Stomach (tissue), 9 donors: ENCODE results near the gene PDE4B. TPM values are rescaled to one million over a fixed set of nuclear protein-coding genes. Genes with fewer than 3 reads are reported as not detected.

Source experiments
- DNase-seq, 2 donors: peaks; one replicate each; pipeline versions ENCODE4 v3.0.0 to v3.0.0-alpha.2; 2013 to 2019
- H3K27ac ChIP-seq, 5 donors: fragments of 200-600 bp in 4 of 5; sonication (generic) in 4 of 5; one replicate each; pipeline ENCODE4 v1.5.1; 2013 to 2019; ENCODE audit warnings: mild to moderate bottlenecking in 1 of 5, moderate library complexity in 1 of 5
- H3K27me3 ChIP-seq, 3 donors: fragments of 200-600 bp; sonication (generic); one replicate each; pipeline ENCODE4 v1.5.1; 2017 to 2019; ENCODE audit warnings: mixed run types in 1 of 3
- H3K36me3 ChIP-seq, 4 donors: fragments of 200-600 bp; sonication (generic); 1 replicate in 3 of 4; 2 replicates in 1 of 4; pipeline ENCODE4 v1.5.1; 2016 to 2019
- H3K4me1 ChIP-seq, 4 donors: fragments of 200-600 bp; sonication (generic); one replicate each; pipeline ENCODE4 v1.5.1; 2016 to 2019
- H3K4me3 ChIP-seq, 4 donors: fragments of 200-600 bp; sonication (generic) in 3 of 4; one replicate each; pipeline ENCODE4 v1.5.1; 2016 to 2019; ENCODE audit warnings: mild to moderate bottlenecking in 1 of 4
- H3K9me3 ChIP-seq, 4 donors: fragments of 200-600 bp; sonication (generic); one replicate each; pipeline ENCODE4 v1.5.1; 2016 to 2019
- EP300 ChIP-seq: sonication (generic); formaldehyde crosslinking; IDR thresholded peaks from one replicate; pipeline ENCODE4 v1.6.1; 2017; ENCODE audit warnings: antibody characterized with exemption
- POLR2A ChIP-seq, 4 donors: fragments of 450-650 bp; IDR thresholded peaks; one replicate each; pipeline ENCODE4 v1.6.1; 2016; ENCODE audit warnings: antibody characterized with exemption in 4 of 4, control low read depth in 2 of 4, mild to moderate bottlenecking in 1 of 4, moderate library complexity in 1 of 4
- POLR2AphosphoS5 ChIP-seq, 3 donors: sonication (generic); formaldehyde crosslinking; IDR thresholded peaks; one replicate each; pipeline ENCODE4 v1.6.1; 2016; ENCODE audit warnings: antibody characterized with exemption in 3 of 3
- WGBS, 5 donors: extraction: QIAGEN DNeasy Blood & Tissue Kit in 3 of 5; methylation state at CpG; one replicate each; pipeline versions ENCODE4 v1.1.5 to v1.1.7; 2013 to 2018; 5-methylcytosine and 5-hydroxymethylcytosine counted together
- intact Hi-C: fragments of 100-400 bp; cut with DNase I; formaldehyde crosslinking; loops from one replicate; pipeline ENCODE4 v1.15.1; 2023; ENCODE audit warnings: low total_unique reads
- polyA plus RNA-seq, 3 donors: library from polyadenylated mRNA; stranded (reverse); fragments of 200-250 nt; gene quantifications; one replicate each; pipeline ENCODE4 v1.2.3, GENCODE V29; 2013
- total RNA-seq, 5 donors: library from RNA; depleted of rRNA; stranded (reverse); fragments of >200 nt; gene quantifications; one replicate each; pipeline versions ENCODE4 v1.1.0 to v1.2.3, GENCODE V29; 2014 to 2016
- TF ChIP-seq, protein P1 (sequence below), 7 experiments: fragments of 450-650 bp in 4 of 7; fragments of 200-600 bp in 3 of 7; sonication (generic) in 3 of 7; IDR thresholded peaks; one replicate each; pipeline ENCODE4 v1.5.1; 2016 to 2019; ENCODE audit warnings: antibody characterized with exemption in 7 of 7, control low read depth in 2 of 7, mild to moderate bottlenecking in 1 of 7
- donor health status: healthy with polysubstance abuse.
- donor health status: Bipolar disorder and iron deficiency.
- donor health status: healthy.

PDE4B gene
- total and polyA plus RNA-seq, 8 donors, result 0.45 to 34.3 (median 3.2) TPM

DNA sequence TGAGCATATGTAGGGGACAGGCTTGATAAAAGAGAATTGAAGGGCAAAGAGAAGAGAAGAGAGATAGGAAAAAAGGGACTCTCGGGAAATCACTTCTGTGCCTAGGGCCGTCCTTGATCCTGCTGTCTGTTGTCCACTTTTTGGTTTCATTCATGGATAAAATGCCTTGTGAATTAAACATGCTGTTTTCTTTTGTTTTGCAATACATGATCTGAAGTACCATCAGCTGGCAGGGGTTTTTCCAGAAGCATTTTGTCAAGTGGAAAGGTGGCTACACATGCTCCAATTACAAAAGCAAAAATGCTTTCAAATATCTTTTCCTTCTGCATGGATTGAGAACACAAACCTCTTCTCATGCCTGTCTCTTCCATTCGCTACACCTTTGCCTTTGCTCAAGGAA, 361.7 kb downstream of the PDE4B start:
- Histone ChIP-seq H3K27me3 (no peaks in the 10 kb centered on the region), H3K4me3 (no peak overlapping the region), H3K36me3 (no peaks in the 10 kb centered on the region), H3K9me3 (no peaks in the 10 kb centered on the region), H3K27ac (no peak overlapping the region), H3K4me1 (no peaks in the 10 kb centered on the region)
- TF ChIP-seq, protein P1, sequence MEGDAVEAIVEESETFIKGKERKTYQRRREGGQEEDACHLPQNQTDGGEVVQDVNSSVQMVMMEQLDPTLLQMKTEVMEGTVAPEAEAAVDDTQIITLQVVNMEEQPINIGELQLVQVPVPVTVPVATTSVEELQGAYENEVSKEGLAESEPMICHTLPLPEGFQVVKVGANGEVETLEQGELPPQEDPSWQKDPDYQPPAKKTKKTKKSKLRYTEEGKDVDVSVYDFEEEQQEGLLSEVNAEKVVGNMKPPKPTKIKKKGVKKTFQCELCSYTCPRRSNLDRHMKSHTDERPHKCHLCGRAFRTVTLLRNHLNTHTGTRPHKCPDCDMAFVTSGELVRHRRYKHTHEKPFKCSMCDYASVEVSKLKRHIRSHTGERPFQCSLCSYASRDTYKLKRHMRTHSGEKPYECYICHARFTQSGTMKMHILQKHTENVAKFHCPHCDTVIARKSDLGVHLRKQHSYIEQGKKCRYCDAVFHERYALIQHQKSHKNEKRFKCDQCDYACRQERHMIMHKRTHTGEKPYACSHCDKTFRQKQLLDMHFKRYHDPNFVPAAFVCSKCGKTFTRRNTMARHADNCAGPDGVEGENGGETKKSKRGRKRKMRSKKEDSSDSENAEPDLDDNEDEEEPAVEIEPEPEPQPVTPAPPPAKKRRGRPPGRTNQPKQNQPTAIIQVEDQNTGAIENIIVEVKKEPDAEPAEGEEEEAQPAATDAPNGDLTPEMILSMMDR (IDR thresholded peaks at IDR 0.05), result no peak
- no peak for TF ChIP-seq POLR2AphosphoS5 (IDR thresholded peaks at IDR 0.05)
- no peak for TF ChIP-seq POLR2A (IDR thresholded peaks at IDR 0.05)
- no peak for TF ChIP-seq EP300
- intact Hi-C loops, result no loop called here
- no peak for DNase-seq
- WGBS, 5 donors, result 55 to 81% (median 65%) methylated on average over 3 of the region's 3 CpGs

DNA sequence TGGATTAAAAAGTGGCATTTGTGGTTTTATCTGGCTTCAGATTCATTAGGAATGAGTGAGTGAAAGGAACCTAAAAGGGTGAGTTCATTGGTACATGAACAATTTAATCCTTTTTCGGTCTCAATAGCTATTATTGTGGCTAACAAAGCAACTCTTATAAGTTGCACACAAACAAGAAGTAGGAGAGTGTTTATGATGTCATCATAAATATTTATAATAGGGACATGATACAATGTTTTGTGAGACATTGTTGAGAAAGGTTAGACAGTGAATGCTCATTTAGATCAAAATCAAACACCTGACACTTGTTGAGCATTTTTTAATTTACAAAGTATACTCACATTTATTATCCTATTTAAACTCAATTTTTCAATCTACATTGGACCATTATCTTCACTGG, 363.4 kb downstream of the PDE4B start:
- no peak overlapping the region for H3K27ac ChIP-seq
- H3K9me3 ChIP-seq, result no peaks in the 10 kb centered on the region
- intact Hi-C loops, result no loop called here
- no peak for DNase-seq
- TF ChIP-seq EP300 (no peak), POLR2AphosphoS5 (IDR thresholded peaks at IDR 0.05) (no peak), POLR2A (IDR thresholded peaks at IDR 0.05) (no peak)
- TF ChIP-seq, protein P1 (IDR thresholded peaks at IDR 0.05), result no peak
- H3K4me3 ChIP-seq, result no peak overlapping the region
- H3K36me3 ChIP-seq, result no peaks in the 10 kb centered on the region
- H3K4me1 ChIP-seq, result no peaks in the 10 kb centered on the region
- no peaks in the 10 kb centered on the region for H3K27me3 ChIP-seq
- 76 to 94% (median 82%) methylated on average over 1 of the region's 1 CpG for WGBS, 5 donors

DNA sequence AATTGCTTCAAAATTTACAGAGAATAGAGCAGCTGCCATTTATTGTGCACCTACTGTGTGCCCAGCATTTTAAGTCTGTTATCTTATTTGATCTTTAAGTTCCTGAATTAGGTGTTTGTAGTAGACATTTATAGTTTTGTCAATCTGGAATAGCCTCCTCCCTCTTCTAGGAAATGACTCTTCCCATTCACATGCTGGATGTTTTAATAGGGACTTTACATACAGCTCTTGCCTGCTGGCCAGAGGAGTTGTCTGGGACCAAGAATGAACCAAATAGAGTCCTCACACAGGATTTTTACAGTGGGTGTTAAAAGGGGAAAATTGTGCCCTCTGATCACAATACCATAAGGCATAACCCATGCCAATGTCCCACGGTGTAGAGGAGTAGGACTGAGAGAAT, 367.1 kb downstream of the PDE4B start:
- DNase-seq, result no peak
- TF ChIP-seq POLR2AphosphoS5 (IDR thresholded peaks at IDR 0.05), result no peak
- TF ChIP-seq, protein P1 (IDR thresholded peaks at IDR 0.05), result no peak
- no peak for TF ChIP-seq POLR2A (IDR thresholded peaks at IDR 0.05)
- TF ChIP-seq EP300, result no peak
- no peaks in the 10 kb centered on the region for H3K27me3 ChIP-seq
- H3K27ac ChIP-seq, result no peak overlapping the region
- no peaks in the 10 kb centered on the region for H3K36me3 ChIP-seq
- WGBS, 5 donors, result 68 to 83% (median 80%) methylated on average over 1 of the region's 1 CpG
- no peaks in the 10 kb centered on the region for H3K4me1 ChIP-seq
- intact Hi-C loops, result no loop called here
- no peaks in the 10 kb centered on the region for H3K9me3 ChIP-seq
- no peak overlapping the region for H3K4me3 ChIP-seq

DNA sequence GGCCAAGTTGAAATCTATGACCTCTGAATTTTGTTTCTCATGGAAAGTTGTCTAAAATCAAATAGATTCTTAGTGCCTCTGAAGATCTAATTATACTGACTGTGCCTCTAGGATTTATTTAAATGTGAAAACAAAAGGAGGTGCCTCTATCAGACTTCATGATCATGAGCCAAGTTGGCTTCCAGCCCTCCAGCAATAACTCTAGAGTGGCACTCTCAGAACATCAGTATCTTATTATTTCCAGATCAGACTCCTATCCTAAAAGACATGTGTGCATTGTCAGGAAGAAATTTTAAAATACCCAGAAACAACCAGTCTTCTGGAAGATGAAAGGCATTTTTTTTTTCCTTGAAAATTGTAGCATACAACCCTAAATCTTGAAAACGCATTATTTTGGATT, 368.0 kb downstream of the PDE4B start:
- TF ChIP-seq POLR2A (IDR thresholded peaks at IDR 0.05) (no peak), POLR2AphosphoS5 (IDR thresholded peaks at IDR 0.05) (no peak), EP300 (no peak)
- TF ChIP-seq, protein P1 (IDR thresholded peaks at IDR 0.05), result no peak
- WGBS, 5 donors, result 81 to 91% (median 89%) methylated on average over 1 of the region's 1 CpG
- no peaks in the 10 kb centered on the region for H3K9me3 ChIP-seq
- H3K27ac ChIP-seq, result no peak overlapping the region
- H3K27me3 ChIP-seq, result no peaks in the 10 kb centered on the region
- no peak overlapping the region for H3K4me3 ChIP-seq
- intact Hi-C loops, result no loop called here
- no peaks in the 10 kb centered on the region for H3K36me3 ChIP-seq
- H3K4me1 ChIP-seq, result no peaks in the 10 kb centered on the region
- DNase-seq, result no peak
